Inferior parietal cortex (tissue), 1 donor: ENCODE data around the gene GCGR.

Source experiments
- DNase-seq: peaks from one replicate; pipeline ENCODE4 v3.0.0-alpha.2; 2016; ENCODE audit errors: extremely low spot score

Gene GCGR

GRCh38 chr17:81811705-81812570, 8.0 kb downstream of the GCGR start:
- no peak for DNase-seq

- DNase-seq, result no peak
These were observed 8.8 kb downstream of the GCGR start for GRCh38 chr17:81812571-81813370.

- DNase-seq, result no peak
These were observed 9.4 kb downstream of the GCGR start for GRCh38 chr17:81813371-81813684.

GRCh38 chr17:81813861-81814683, 10.1 kb downstream of the GCGR start:
- no peak for DNase-seq

- no peak for DNase-seq
These were observed 11.0 kb downstream of the GCGR start for GRCh38 chr17:81814748-81815645.

GRCh38 chr17:81815646-81815986, 11.7 kb downstream of the GCGR start:
- no peak for DNase-seq

- no peak for DNase-seq
These were observed 13.8 kb downstream of the GCGR start for GRCh38 chr17:81817758-81818147.

GRCh38 chr17:81819708-81820107, 15.8 kb downstream of the GCGR start:
- no peak for DNase-seq

GRCh38 chr17:81821147-81821546, 17.2 kb downstream of the GCGR start:
- no peak for DNase-seq

GRCh38 chr17:81821603-81822311, 17.8 kb downstream of the GCGR start:
- DNase-seq, result peak; percentile 55

GRCh38 chr17:81822312-81822637, 18.3 kb downstream of the GCGR start:
- no peak for DNase-seq

- no peak for DNase-seq
These were observed 19.3 kb downstream of the GCGR start for GRCh38 chr17:81822996-81823819.

GRCh38 chr17:81823820-81824550, 20.0 kb downstream of the GCGR start:
- no peak for DNase-seq

GRCh38 chr17:81824595-81824994, 20.6 kb downstream of the GCGR start:
- no peak for DNase-seq

GRCh38 chr17:81825841-81826466, 22.0 kb downstream of the GCGR start:
- DNase-seq, result no peak

GRCh38 chr17:81828656-81829055, 24.7 kb downstream of the GCGR start:
- no peak for DNase-seq

GRCh38 chr17:81829858-81830257, 25.9 kb downstream of the GCGR start:
- DNase-seq, result no peak

GRCh38 chr17:81831563-81831956, 27.6 kb downstream of the GCGR start:
- DNase-seq, result no peak
